ENCODE results near the gene WDR37.

- TF ChIP-seq, protein P1, sequence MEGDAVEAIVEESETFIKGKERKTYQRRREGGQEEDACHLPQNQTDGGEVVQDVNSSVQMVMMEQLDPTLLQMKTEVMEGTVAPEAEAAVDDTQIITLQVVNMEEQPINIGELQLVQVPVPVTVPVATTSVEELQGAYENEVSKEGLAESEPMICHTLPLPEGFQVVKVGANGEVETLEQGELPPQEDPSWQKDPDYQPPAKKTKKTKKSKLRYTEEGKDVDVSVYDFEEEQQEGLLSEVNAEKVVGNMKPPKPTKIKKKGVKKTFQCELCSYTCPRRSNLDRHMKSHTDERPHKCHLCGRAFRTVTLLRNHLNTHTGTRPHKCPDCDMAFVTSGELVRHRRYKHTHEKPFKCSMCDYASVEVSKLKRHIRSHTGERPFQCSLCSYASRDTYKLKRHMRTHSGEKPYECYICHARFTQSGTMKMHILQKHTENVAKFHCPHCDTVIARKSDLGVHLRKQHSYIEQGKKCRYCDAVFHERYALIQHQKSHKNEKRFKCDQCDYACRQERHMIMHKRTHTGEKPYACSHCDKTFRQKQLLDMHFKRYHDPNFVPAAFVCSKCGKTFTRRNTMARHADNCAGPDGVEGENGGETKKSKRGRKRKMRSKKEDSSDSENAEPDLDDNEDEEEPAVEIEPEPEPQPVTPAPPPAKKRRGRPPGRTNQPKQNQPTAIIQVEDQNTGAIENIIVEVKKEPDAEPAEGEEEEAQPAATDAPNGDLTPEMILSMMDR (IDR thresholded peaks at IDR 0.05) = no peak
- TF ChIP-seq POLR2AphosphoS5 (IDR thresholded peaks at IDR 0.05; ENCODE audit: low read depth, low read length) = no peak
- no peak for TF ChIP-seq EZH2phosphoT487 (IDR thresholded peaks at IDR 0.05; ENCODE audit: borderline replicate concordance, low read depth)
These were observed 28.1 kb downstream of the WDR37 start for GRCh38 chr10:1084011-1084950.
